ENCODE results near the gene ST3GAL3. TPM values are rescaled to one million over a fixed set of nuclear protein-coding genes. Genes with fewer than 3 reads are reported as not detected.
A peak's percentile ranks its signal among the peaks of the same experiment; 100 is the strongest.
"Not testable (repeated sequence)": the region's sequence is repeated elsewhere in the genome, so short reads cannot be mapped to it uniquely, and the experiment has no call there.

Gene ST3GAL3
- total RNA-seq, 4 donors from 2014 or later = 30.2 to 41.4 (median 33.2) TPM

- no peak for TF ChIP-seq POLR2AphosphoS5 (IDR thresholded peaks at IDR 0.05)
- no peak for TF ChIP-seq POLR2A (IDR thresholded peaks at IDR 0.05)
- no peak for TF ChIP-seq EP300 (IDR thresholded peaks at IDR 0.05)
- TF ChIP-seq CTCF (IDR thresholded peaks at IDR 0.05) = no peak
- H3K27me3 ChIP-seq = no peaks in the 10 kb centered on the region
- H3K4me3 ChIP-seq = no peak overlapping the region
- no peak for ATAC-seq
- no peaks in the 10 kb centered on the region for H3K9me3 ChIP-seq
- WGBS, 2 donors (ENCODE audit: low coverage in 1 of 2) = 88% methylated on average over 3 of the region's 3 CpGs; no CpG with 5 or more reads in 1 of the 2 donors
- H3K27ac ChIP-seq = no peak overlapping the region
- H3K4me1 ChIP-seq = peaks cover 0 to 39% (median 14%) of the 10 kb centered on the region in 3 donors
- H3K36me3 ChIP-seq = no peaks in the 10 kb centered on the region
Observed at GRCh38 chr1:43832255-43832654, 124.9 kb downstream of the ST3GAL3 start.

GRCh38 chr1:43832998-43833397 lies 125.7 kb downstream of the ST3GAL3 start:
- Histone ChIP-seq H3K27ac (no peak overlapping the region), H3K9me3 (no peaks in the 10 kb centered on the region)
- 75 to 80% methylated on average over 1 of the region's 1 CpG for WGBS, 2 donors (ENCODE audit: low coverage in 1 of 2)

GRCh38 chr1:43833902-43834279 lies 126.6 kb downstream of the ST3GAL3 start:
- H3K27me3 ChIP-seq, H3K4me3 ChIP-seq, H3K9me3 ChIP-seq, H3K36me3 ChIP-seq, ATAC-seq: not testable (repeated sequence)
- Histone ChIP-seq H3K4me1 (peaks cover 0 to 55% (median 19%) of the 10 kb centered on the region in 3 donors), H3K27ac (peak overlapping the region in 3 of 4 donors; percentile 55 to 85 (median 76))
- 86 to 93% methylated on average over 3 to 4 of the region's 10 CpGs for WGBS, 2 donors (ENCODE audit: low coverage in 1 of 2)

More at GRCh38 chr1:43832998-43833397, 125.7 kb downstream of the ST3GAL3 start:
- Histone ChIP-seq H3K27me3 (no peaks in the 10 kb centered on the region), H3K4me3 (no peak overlapping the region), H3K36me3 (no peaks in the 10 kb centered on the region), H3K4me1 (peaks cover 0 to 46% (median 14%) of the 10 kb centered on the region in 3 donors)
- ATAC-seq = no peak
- no peak for TF ChIP-seq POLR2AphosphoS5 (IDR thresholded peaks at IDR 0.05)
- no peak for TF ChIP-seq POLR2A (IDR thresholded peaks at IDR 0.05)
- no peak for TF ChIP-seq EP300 (IDR thresholded peaks at IDR 0.05)
- TF ChIP-seq CTCF (IDR thresholded peaks at IDR 0.05) = no peak

- peak; percentile 53 for ATAC-seq
- 60 to 88% methylated on average over 9 to 13 of the region's 14 CpGs for WGBS, 2 donors (ENCODE audit: low coverage in 1 of 2)
- TF ChIP-seq CTCF (IDR thresholded peaks at IDR 0.05) = no peak
- TF ChIP-seq POLR2AphosphoS5 (IDR thresholded peaks at IDR 0.05) = no peak
- TF ChIP-seq POLR2A (IDR thresholded peaks at IDR 0.05) = no peak
- no peak for TF ChIP-seq EP300 (IDR thresholded peaks at IDR 0.05)
- H3K9me3 ChIP-seq = no peaks in the 10 kb centered on the region
- peaks cover 0 to 61% (median 19%) of the 10 kb centered on the region in 3 donors for H3K4me1 ChIP-seq
- no peaks in the 10 kb centered on the region for H3K27me3 ChIP-seq
- H3K36me3 ChIP-seq = peaks cover 0 to 7% of the 10 kb centered on the region in 2 donors
- H3K4me3 ChIP-seq = no peak overlapping the region
- peak overlapping the region in 3 of 4 donors; percentile 64 to 85 (median 76) for H3K27ac ChIP-seq
Observed at GRCh38 chr1:43834280-43835081, 127.1 kb downstream of the ST3GAL3 start.

GRCh38 chr1:43835082-43836021 lies 128.0 kb downstream of the ST3GAL3 start:
- Histone ChIP-seq H3K4me3 (no peak overlapping the region), H3K27ac (peak overlapping the region in 3 of 4 donors; percentile 64 to 85 (median 76)), H3K9me3 (no peaks in the 10 kb centered on the region), H3K4me1 (peaks cover 0 to 70% (median 19%) of the 10 kb centered on the region in 3 donors), H3K36me3 (peaks cover 0 to 11% of the 10 kb centered on the region in 2 donors), H3K27me3 (no peaks in the 10 kb centered on the region)
- no peak for TF ChIP-seq POLR2A (IDR thresholded peaks at IDR 0.05)
- TF ChIP-seq POLR2AphosphoS5 (IDR thresholded peaks at IDR 0.05) = no peak
- no peak for TF ChIP-seq CTCF (IDR thresholded peaks at IDR 0.05)
- TF ChIP-seq EP300 (IDR thresholded peaks at IDR 0.05) = no peak
- WGBS, 2 donors (ENCODE audit: low coverage in 1 of 2) = 66 to 70% methylated on average over 9 of the region's 11 CpGs
- ATAC-seq = no peak
